Astrocyte (in vitro differentiated cells and primary cell): ENCODE measurements around the gene COQ5. TPM values are rescaled to one million over a fixed set of nuclear protein-coding genes. Genes with fewer than 3 reads are reported as not detected.

Source experiments
- DNase-seq: peaks from one replicate; pipeline ENCODE4 v3.0.0-alpha.2; 2010; ENCODE audit warnings: low read depth
- FAIRE-seq: peaks from 2 replicates; lab custom pipeline; 2011; peaks lifted over from hg19 to GRCh38; lab: Jason Lieb, UNC
- H2AFZ ChIP-seq: 2 replicates; pipeline ENCODE4 v1.6.0; 2012; ENCODE audit warnings: low read depth, low read length, inconsistent platforms
- H3K27ac ChIP-seq: 2 replicates; pipeline ENCODE4 v1.5.1; 2011; ENCODE audit warnings: low read depth, low read length, inconsistent platforms
- H3K27me3 ChIP-seq: 2 replicates; pipeline ENCODE4 v1.6.0; 2011; ENCODE audit warnings: low read length, inconsistent platforms; ENCODE audit not compliant: insufficient read depth
- H3K36me3 ChIP-seq: 2 replicates; pipeline ENCODE4 v1.5.1; 2011; ENCODE audit warnings: low read length, inconsistent platforms; ENCODE audit not compliant: insufficient read depth
- H3K4me1 ChIP-seq: 2 replicates; pipeline ENCODE4 v1.5.1; 2011; ENCODE audit warnings: low read length, inconsistent platforms; ENCODE audit not compliant: insufficient read depth
- H3K4me2 ChIP-seq: 2 replicates; pipeline ENCODE4 v1.6.0; 2012; ENCODE audit warnings: low read length, inconsistent platforms
- H3K4me3 ChIP-seq: 2 replicates; pipeline ENCODE4 v1.5.1; 2011; ENCODE audit warnings: low read depth, mild to moderate bottlenecking, low read length, inconsistent platforms; ENCODE audit not compliant: insufficient read depth
- H3K79me2 ChIP-seq: 2 replicates; pipeline ENCODE4 v1.6.0; 2012; ENCODE audit warnings: mild to moderate bottlenecking, low read length, inconsistent platforms; ENCODE audit not compliant: insufficient read depth
- H3K9ac ChIP-seq: 2 replicates; pipeline ENCODE4 v1.6.0; 2012; ENCODE audit warnings: mild to moderate bottlenecking, low read length, inconsistent platforms
- H3K9me3 ChIP-seq: 2 replicates; pipeline ENCODE4 v1.5.1; 2012; ENCODE audit warnings: low read depth, mild to moderate bottlenecking, low read length, inconsistent platforms; ENCODE audit not compliant: insufficient read depth
- H4K20me1 ChIP-seq: 2 replicates; pipeline ENCODE4 v1.6.0; 2012; ENCODE audit warnings: low read length, inconsistent platforms; ENCODE audit not compliant: insufficient read depth
- H3K27ac Mint-ChIP-seq: one replicate; pipeline ENCODE4 v1.8.0; 2021; ENCODE audit warnings: mild to moderate bottlenecking, mixed read lengths; ENCODE audit not compliant: unreplicated experiment
- H3K27me3 Mint-ChIP-seq: one replicate; pipeline ENCODE4 v1.8.0; 2021; ENCODE audit warnings: low read depth, mixed read lengths; ENCODE audit not compliant: unreplicated experiment
- H3K36me3 Mint-ChIP-seq: one replicate; pipeline ENCODE4 v1.8.0; 2021; ENCODE audit warnings: low read depth, mixed read lengths; ENCODE audit not compliant: unreplicated experiment
- H3K4me1 Mint-ChIP-seq: one replicate; pipeline ENCODE4 v1.8.0; 2021; ENCODE audit warnings: low read depth, mixed read lengths; ENCODE audit not compliant: unreplicated experiment
- H3K4me3 Mint-ChIP-seq: one replicate; pipeline ENCODE4 v1.8.0; 2021; ENCODE audit warnings: mild to moderate bottlenecking, moderate library complexity, mixed read lengths; ENCODE audit not compliant: unreplicated experiment
- H3K9me3 Mint-ChIP-seq: one replicate; pipeline ENCODE4 v1.8.0; 2021; ENCODE audit warnings: mild to moderate bottlenecking, mixed read lengths; ENCODE audit not compliant: unreplicated experiment
- EZH2 ChIP-seq: IDR thresholded peaks from 2 replicates; pipeline ENCODE4 v1.6.1; 2012; ENCODE audit warnings: mild to moderate bottlenecking, low read length, inconsistent platforms; ENCODE audit not compliant: insufficient read depth
- total RNA-seq: library from RNA; stranded (reverse); gene quantifications from 2 replicates; pipeline ENCODE4 v1.2.1, GENCODE V29; 2021
- TF ChIP-seq, protein P1 (sequence below): IDR thresholded peaks from 2 replicates; pipeline ENCODE4 v1.5.1; 2011; ENCODE audit warnings: low read depth, mild to moderate bottlenecking, inconsistent platforms, low read length, moderate library complexity; ENCODE audit not compliant: insufficient read depth

The COQ5 gene
- total RNA-seq, 1 donor from 2014 or later = 23.4 TPM

DNA sequence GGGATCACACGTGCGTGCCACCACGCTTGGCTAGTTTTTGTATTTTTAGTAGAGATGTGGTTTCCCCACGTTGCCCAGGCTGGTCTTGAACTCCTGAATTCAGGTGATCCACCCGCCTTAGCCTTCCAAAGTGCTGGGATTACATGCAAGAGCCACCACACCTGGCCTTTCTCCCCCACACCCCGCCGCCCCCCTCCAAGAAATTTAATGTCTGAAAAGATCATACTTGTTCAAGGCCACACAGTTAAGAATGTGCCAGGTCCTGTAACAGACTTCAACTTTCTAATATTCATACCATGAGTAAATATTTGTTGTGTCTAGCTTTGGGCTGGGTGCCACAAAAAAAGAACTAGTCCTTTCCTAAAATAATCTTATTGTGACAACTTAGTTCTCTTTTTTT lies 73.7 kb downstream of the COQ5 start:
- H3K36me3 Mint-ChIP-seq = peaks cover 4% of the 10 kb centered on the region

DNA sequence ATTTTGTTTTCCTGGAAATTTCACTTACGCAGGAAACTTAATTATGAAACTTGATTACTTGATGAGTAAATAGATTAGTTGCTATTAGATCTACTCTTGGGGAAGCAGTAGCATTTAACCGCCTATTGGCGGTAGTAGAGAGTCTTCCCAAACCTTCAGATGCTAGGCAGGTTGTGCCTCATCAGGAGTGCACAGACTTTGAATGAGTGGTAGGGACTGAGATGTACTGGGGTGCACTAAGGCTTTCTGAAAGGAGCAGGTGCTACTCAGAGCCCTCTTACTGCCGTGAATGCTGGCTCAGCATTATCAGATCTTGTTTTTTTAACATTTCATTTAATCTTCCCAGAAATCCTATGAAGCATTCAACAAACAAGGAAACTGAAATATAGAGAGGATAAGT lies 75.0 kb downstream of the COQ5 start:
- no peaks in the 10 kb centered on the region for H3K9me3 ChIP-seq
- peaks cover 34% of the 10 kb centered on the region for H4K20me1 ChIP-seq
- no peaks in the 10 kb centered on the region for H3K4me1 Mint-ChIP-seq
- no peak overlapping the region for H3K9ac ChIP-seq
- FAIRE-seq (no peak), DNase-seq (no peak)
- H3K27me3 ChIP-seq = no peaks in the 10 kb centered on the region
- peaks cover 40% of the 10 kb centered on the region for H3K79me2 ChIP-seq
- H3K9me3 Mint-ChIP-seq = no peaks in the 10 kb centered on the region
- H2AFZ ChIP-seq = no peak overlapping the region
- TF ChIP-seq, protein P1, sequence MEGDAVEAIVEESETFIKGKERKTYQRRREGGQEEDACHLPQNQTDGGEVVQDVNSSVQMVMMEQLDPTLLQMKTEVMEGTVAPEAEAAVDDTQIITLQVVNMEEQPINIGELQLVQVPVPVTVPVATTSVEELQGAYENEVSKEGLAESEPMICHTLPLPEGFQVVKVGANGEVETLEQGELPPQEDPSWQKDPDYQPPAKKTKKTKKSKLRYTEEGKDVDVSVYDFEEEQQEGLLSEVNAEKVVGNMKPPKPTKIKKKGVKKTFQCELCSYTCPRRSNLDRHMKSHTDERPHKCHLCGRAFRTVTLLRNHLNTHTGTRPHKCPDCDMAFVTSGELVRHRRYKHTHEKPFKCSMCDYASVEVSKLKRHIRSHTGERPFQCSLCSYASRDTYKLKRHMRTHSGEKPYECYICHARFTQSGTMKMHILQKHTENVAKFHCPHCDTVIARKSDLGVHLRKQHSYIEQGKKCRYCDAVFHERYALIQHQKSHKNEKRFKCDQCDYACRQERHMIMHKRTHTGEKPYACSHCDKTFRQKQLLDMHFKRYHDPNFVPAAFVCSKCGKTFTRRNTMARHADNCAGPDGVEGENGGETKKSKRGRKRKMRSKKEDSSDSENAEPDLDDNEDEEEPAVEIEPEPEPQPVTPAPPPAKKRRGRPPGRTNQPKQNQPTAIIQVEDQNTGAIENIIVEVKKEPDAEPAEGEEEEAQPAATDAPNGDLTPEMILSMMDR = peak; percentile 59
- TF ChIP-seq EZH2 = no peak
- no peak overlapping the region for H3K4me2 ChIP-seq
- H3K27ac Mint-ChIP-seq = no peak overlapping the region
- no peak overlapping the region for H3K4me3 Mint-ChIP-seq
- H3K27me3 Mint-ChIP-seq = no peaks in the 10 kb centered on the region
- no peak overlapping the region for H3K4me3 ChIP-seq
- H3K36me3 Mint-ChIP-seq = peaks cover 6% of the 10 kb centered on the region
- no peaks in the 10 kb centered on the region for H3K4me1 ChIP-seq
- H3K27ac ChIP-seq = no peak overlapping the region
- peaks cover 24% of the 10 kb centered on the region for H3K36me3 ChIP-seq

More for the DNA sequence above, 73.7 kb downstream of the COQ5 start:
- H3K4me1 ChIP-seq = no peaks in the 10 kb centered on the region
- H2AFZ ChIP-seq = no peak overlapping the region
- H3K27ac Mint-ChIP-seq = no peak overlapping the region
- peaks cover 24% of the 10 kb centered on the region for H3K36me3 ChIP-seq
- H3K4me3 ChIP-seq = no peak overlapping the region
- peaks cover 29% of the 10 kb centered on the region for H3K79me2 ChIP-seq
- H3K4me2 ChIP-seq = no peak overlapping the region
- no peaks in the 10 kb centered on the region for H3K4me1 Mint-ChIP-seq
- no peak overlapping the region for H3K27ac ChIP-seq
- peaks cover 36% of the 10 kb centered on the region for H4K20me1 ChIP-seq
- FAIRE-seq = no peak
- no peak overlapping the region for H3K4me3 Mint-ChIP-seq
- no peaks in the 10 kb centered on the region for H3K27me3 Mint-ChIP-seq
- no peaks in the 10 kb centered on the region for H3K9me3 Mint-ChIP-seq
- TF ChIP-seq, protein P1 = no peak
- TF ChIP-seq EZH2 = no peak
- H3K9me3 ChIP-seq = no peaks in the 10 kb centered on the region
- H3K9ac ChIP-seq = no peak overlapping the region
- no peak for DNase-seq
- H3K27me3 ChIP-seq = no peaks in the 10 kb centered on the region

Other genes starting within 250 kb of the COQ5 start
- 2,157 and 2,549 TPM in 2 replicates for gene RNU4-2, start 237.3 kb downstream of the COQ5 start, total RNA-seq
- gene RNU4-1, start 235.9 kb downstream of the COQ5 start, total RNA-seq = 2,477 and 2,591 TPM in 2 replicates
- 2.5 and 2.7 TPM in 2 replicates for gene SIRT4, start 226.8 kb downstream of the COQ5 start, total RNA-seq
- gene PLA2G1B, start 201.4 kb downstream of the COQ5 start, total RNA-seq = not detected in 2 replicates
- 16.0 and 16.4 TPM in 2 replicates for gene MSI1, start 160.0 kb downstream of the COQ5 start, total RNA-seq
- gene COX6A1, start 91.0 kb downstream of the COQ5 start, total RNA-seq = 388 and 394 TPM in 2 replicates
- 43.6 and 54.0 TPM in 2 replicates for gene TRIAP1, start 82.8 kb downstream of the COQ5 start, total RNA-seq
- gene GATC, start 82.7 kb downstream of the COQ5 start, total RNA-seq = 17.8 and 28.8 TPM in 2 replicates
- 216 and 223 TPM in 2 replicates for gene SRSF9, start 59.4 kb downstream of the COQ5 start, total RNA-seq
- 490 and 500 TPM in 2 replicates for gene DYNLL1, start 33.0 kb downstream of the COQ5 start, total RNA-seq
- 181 and 185 TPM in 2 replicates for gene RNF10, start 5.2 kb upstream of the COQ5 start, total RNA-seq
- gene POP5, start 52.2 kb upstream of the COQ5 start, total RNA-seq = 31.3 and 36.0 TPM in 2 replicates
- gene CABP1, start 111.5 kb upstream of the COQ5 start, total RNA-seq = 0.19 and 0.30 TPM in 2 replicates
- 137 and 152 TPM in 2 replicates for gene MLEC, start 158.0 kb upstream of the COQ5 start, total RNA-seq
- gene UNC119B, start 181.3 kb upstream of the COQ5 start, total RNA-seq = 21.3 and 24.3 TPM in 2 replicates
- gene ACADS, start 196.7 kb upstream of the COQ5 start, total RNA-seq = 2.8 and 2.9 TPM in 2 replicates